GM10266 (cell line): ENCODE measurements around the gene PPP1R15A.

ENCODE experiments used
- DNase-seq: peaks from one replicate; pipeline ENCODE4 v3.0.0; 2012; ENCODE audit errors: extremely low spot score
- TF ChIP-seq, protein P1 (sequence below): IDR thresholded peaks from 2 replicates; pipeline ENCODE4 v1.5.1; 2012; ENCODE audit warnings: mild to moderate bottlenecking, low read depth; ENCODE audit not compliant: control insufficient read depth, insufficient read depth; ENCODE audit errors: missing control alignments

Gene PPP1R15A

DNA sequence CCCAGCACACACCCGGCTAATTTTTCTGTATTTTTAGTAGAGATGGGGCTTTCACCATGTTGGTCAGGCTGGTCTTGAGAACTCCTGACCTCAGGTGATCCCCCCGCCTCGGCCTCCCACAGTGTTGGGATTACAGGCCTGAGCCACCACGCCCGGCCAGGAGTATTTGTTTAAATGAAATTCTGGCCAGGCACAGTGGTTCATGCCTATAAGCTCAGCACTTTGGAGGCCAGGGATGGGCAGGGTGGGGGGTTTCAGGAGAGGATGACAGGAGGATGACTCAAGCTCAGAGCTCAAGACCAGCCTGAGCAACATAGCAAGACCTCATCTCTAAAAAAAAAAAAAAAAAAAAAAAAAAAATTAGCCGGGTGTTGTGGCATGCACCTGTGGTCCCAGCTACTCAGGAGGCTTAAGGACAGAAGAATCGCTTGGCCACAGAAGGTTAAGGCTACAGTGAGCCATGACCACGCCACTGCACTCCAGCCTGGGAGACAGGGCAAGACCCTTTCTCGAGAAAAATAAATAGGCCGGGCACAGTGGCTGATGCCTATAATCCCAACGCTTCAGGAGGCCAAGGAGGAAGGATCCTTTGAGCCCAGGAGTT lies 53.1 kb downstream of the PPP1R15A start:
- TF ChIP-seq, protein P1, sequence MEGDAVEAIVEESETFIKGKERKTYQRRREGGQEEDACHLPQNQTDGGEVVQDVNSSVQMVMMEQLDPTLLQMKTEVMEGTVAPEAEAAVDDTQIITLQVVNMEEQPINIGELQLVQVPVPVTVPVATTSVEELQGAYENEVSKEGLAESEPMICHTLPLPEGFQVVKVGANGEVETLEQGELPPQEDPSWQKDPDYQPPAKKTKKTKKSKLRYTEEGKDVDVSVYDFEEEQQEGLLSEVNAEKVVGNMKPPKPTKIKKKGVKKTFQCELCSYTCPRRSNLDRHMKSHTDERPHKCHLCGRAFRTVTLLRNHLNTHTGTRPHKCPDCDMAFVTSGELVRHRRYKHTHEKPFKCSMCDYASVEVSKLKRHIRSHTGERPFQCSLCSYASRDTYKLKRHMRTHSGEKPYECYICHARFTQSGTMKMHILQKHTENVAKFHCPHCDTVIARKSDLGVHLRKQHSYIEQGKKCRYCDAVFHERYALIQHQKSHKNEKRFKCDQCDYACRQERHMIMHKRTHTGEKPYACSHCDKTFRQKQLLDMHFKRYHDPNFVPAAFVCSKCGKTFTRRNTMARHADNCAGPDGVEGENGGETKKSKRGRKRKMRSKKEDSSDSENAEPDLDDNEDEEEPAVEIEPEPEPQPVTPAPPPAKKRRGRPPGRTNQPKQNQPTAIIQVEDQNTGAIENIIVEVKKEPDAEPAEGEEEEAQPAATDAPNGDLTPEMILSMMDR = no peak
- DNase-seq = no peak
